Measurements from ENCODE around the gene SCN4B.
"Not testable (repeated sequence)": the region's sequence is repeated elsewhere in the genome, so short reads cannot be mapped to it uniquely, and the experiment has no call there.

Gene SCN4B
- 0 to 0.46 (median 0.06) reads per million in 9 experiments for total RNA-seq

GRCh38 chr11:118152552-118153471, at the start of gene SCN4B:
Gene SCN4B (minus strand): TSS chr11:118152823. CDS start chr11:118152673, 150 bp downstream.
- DNase-seq = no peak
- H3K36me3 Mint-ChIP-seq (ENCODE audit: insufficient read depth) = no peaks in the 10 kb centered on the region
- peaks cover 45 to 77% of the 10 kb centered on the region in 2 donors for H3K27me3 Mint-ChIP-seq
- H3K9me3 Mint-ChIP-seq = no peaks in the 10 kb centered on the region
- ATAC-seq (replicated peaks) = peak; percentile 57
- H3K27ac Mint-ChIP-seq = no peak within 1 kb of the TSS
- peaks cover 16 to 22% of the 10 kb centered on the region in 2 donors for H3K4me1 Mint-ChIP-seq (ENCODE audit: low read depth in 2 of 2)
- peak within 1 kb of the TSS; percentile 32 to 71 for H3K4me3 Mint-ChIP-seq

DNA sequence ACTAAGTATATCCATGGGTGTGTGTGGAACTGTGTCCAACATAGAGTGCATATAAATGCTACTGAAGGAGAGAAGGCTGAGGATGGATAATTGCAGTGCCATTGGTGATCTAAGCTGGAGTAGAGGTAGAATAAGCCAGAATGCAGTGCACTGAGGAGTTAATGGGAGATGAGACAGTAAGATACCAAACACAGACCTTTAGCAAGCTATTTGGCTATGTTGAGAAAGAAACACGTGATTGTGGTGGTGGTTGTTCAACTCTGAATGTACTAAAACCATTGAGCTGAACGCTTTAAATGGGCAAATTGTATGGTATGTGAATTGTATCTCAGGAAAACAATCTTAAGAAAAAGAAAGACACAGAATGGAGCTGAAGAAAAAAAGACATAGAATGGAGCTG, 49.3 kb upstream of the SCN4B start:
- H3K27ac Mint-ChIP-seq = no peak overlapping the region
- H3K4me3 Mint-ChIP-seq = no peak overlapping the region
- peaks cover 35% of the 10 kb centered on the region for H3K36me3 Mint-ChIP-seq (ENCODE audit: insufficient read depth)
- DNase-seq (no peak), ATAC-seq (replicated peaks) (peak; percentile 21)
- H3K4me1 Mint-ChIP-seq (ENCODE audit: low read depth in 2 of 2) = peaks cover 26 to 28% of the 10 kb centered on the region in 2 donors
- no peaks in the 10 kb centered on the region for H3K27me3 Mint-ChIP-seq
- H3K9me3 Mint-ChIP-seq = no peaks in the 10 kb centered on the region

- Mint-ChIP-seq H3K4me1 (ENCODE audit: low read depth in 2 of 2) (peaks cover 17 to 20% of the 10 kb centered on the region in 2 donors), H3K36me3 (ENCODE audit: insufficient read depth) (peaks cover 34% of the 10 kb centered on the region), H3K9me3 (no peaks in the 10 kb centered on the region), H3K27me3 (no peaks in the 10 kb centered on the region), H3K27ac (no peak overlapping the region), H3K4me3 (no peak overlapping the region)
- ATAC-seq (replicated peaks) = peak; percentile 66
- DNase-seq = peak in 2 of 3 experiments; percentile 27 to 32
Measured at GRCh38 chr11:118200901-118201680, 48.5 kb upstream of the SCN4B start.

DNA sequence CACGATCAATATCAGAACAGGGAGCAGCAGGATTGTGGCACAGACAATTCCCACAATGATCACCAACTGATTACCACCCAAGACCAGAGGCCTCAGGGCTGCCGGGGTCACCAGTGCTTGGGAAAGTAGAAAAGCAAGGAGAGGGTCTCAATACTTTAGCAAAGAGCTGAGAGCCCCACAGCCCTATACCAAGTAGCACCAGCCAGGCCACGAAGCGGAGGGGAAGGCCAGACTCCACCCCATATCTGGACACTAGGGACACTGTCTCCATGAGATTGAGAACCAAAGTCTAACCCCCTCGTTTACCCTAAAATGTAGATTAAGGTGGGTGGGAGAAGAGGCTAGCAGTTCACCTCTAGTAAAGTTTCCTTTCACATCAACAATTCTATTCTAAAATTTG, 47.9 kb upstream of the SCN4B start:
- H3K27me3 Mint-ChIP-seq = no peaks in the 10 kb centered on the region
- H3K4me3 Mint-ChIP-seq = no peak overlapping the region
- H3K27ac Mint-ChIP-seq = peak overlapping the region in 1 of 2 donors; percentile 72
- peaks cover 11 to 14% of the 10 kb centered on the region in 2 donors for H3K4me1 Mint-ChIP-seq (ENCODE audit: low read depth in 2 of 2)
- ATAC-seq (replicated peaks) (no peak), DNase-seq (no peak)
- peaks cover 32% of the 10 kb centered on the region for H3K36me3 Mint-ChIP-seq (ENCODE audit: insufficient read depth)
- no peaks in the 10 kb centered on the region for H3K9me3 Mint-ChIP-seq

DNA sequence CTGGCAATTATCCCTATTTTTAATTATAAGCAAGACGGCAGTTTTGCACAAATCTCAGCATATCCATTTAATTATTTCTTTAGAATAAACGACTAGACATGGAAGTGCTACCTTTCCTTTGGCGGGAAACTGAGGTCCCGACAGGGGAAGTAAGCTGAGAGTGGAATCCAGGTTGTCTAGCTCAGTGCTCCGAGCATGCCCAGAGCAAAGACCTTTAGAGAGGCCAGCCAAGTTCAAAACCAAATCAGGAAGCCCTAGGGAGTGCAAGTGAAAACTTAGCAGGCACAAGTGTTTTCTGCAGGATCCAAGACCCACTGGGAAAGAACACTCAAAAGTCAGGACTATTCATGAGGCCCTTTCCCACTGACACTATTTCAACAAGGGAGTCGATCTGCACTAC, 46.5 kb upstream of the SCN4B start:
- ATAC-seq (replicated peaks) = no peak
- H3K4me3 Mint-ChIP-seq = peak overlapping the region in 1 of 2 donors; percentile 15
- H3K27me3 Mint-ChIP-seq = no peaks in the 10 kb centered on the region
- DNase-seq = no peak
- peak overlapping the region in 1 of 2 donors; percentile 61 for H3K27ac Mint-ChIP-seq
- H3K36me3 Mint-ChIP-seq (ENCODE audit: insufficient read depth) = peaks cover 41% of the 10 kb centered on the region
- peaks cover 13% of the 10 kb centered on the region in 2 donors for H3K4me1 Mint-ChIP-seq (ENCODE audit: low read depth in 2 of 2)
- no peaks in the 10 kb centered on the region for H3K9me3 Mint-ChIP-seq

GRCh38 chr11:118198370-118198769, 45.7 kb upstream of the SCN4B start:
- Mint-ChIP-seq H3K27me3 (no peaks in the 10 kb centered on the region), H3K9me3 (no peaks in the 10 kb centered on the region), H3K27ac (peak overlapping the region; percentile 23 to 61), H3K4me3 (peak overlapping the region in 1 of 2 donors; percentile 15), H3K36me3 (ENCODE audit: insufficient read depth) (peaks cover 49% of the 10 kb centered on the region), H3K4me1 (ENCODE audit: low read depth in 2 of 2) (peaks cover 13% of the 10 kb centered on the region in 2 donors)
- ATAC-seq (replicated peaks) (peak; percentile 30), DNase-seq (peak; percentile 80 to 81 (median 80))

- peaks cover 57% of the 10 kb centered on the region for H3K36me3 Mint-ChIP-seq (ENCODE audit: insufficient read depth)
- ATAC-seq (replicated peaks) (no peak), DNase-seq (no peak)
Measured at GRCh38 chr11:118194835-118195627, 42.4 kb upstream of the SCN4B start.

DNA sequence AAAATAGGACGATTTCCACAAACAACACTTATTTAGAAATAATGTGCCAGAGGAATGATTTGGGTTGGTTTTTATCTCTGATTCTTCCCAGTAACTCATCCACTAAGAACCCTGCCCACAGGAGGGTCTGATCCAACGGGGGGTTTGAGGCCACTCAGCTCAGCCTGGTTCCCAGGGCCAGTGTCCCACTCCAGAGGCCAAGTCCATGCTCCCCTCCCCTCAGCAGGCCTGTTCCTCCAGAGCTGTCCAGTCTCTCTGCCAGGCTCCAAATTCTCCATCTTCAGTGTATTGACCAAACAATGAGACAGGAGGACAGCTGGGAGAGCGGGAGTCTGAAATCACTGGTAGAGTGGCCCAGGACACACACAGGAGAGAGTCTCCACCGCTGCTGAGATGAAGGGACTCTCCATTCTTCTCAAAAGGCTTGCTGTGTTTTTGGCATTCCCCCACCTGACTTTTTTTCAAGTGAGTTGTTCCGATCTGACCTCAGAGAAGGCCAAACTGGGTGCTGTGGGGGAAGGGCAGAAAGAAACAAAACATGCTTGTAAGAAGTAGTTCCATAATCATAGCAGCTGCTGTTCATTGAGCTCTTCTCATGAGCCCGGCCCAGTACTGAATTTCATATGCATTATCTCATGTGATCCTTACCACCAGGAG, 41.4 kb upstream of the SCN4B start:
- ATAC-seq (replicated peaks) = no peak
- H3K27ac Mint-ChIP-seq = no peak overlapping the region
- H3K27me3 Mint-ChIP-seq = peaks cover 10 to 15% of the 10 kb centered on the region in 2 donors
- H3K9me3 Mint-ChIP-seq = no peaks in the 10 kb centered on the region
- H3K4me3 Mint-ChIP-seq = no peak overlapping the region
- no peak for DNase-seq
- peaks cover 53% of the 10 kb centered on the region for H3K36me3 Mint-ChIP-seq (ENCODE audit: insufficient read depth)
- H3K4me1 Mint-ChIP-seq (ENCODE audit: low read depth in 2 of 2) = peaks cover 5 to 8% of the 10 kb centered on the region in 2 donors

More at GRCh38 chr11:118194835-118195627, 42.4 kb upstream of the SCN4B start:
- H3K27me3 Mint-ChIP-seq = peaks cover under 1 to 5% of the 10 kb centered on the region in 2 donors
- no peak overlapping the region for H3K4me3 Mint-ChIP-seq
- peaks cover 9 to 10% of the 10 kb centered on the region in 2 donors for H3K4me1 Mint-ChIP-seq (ENCODE audit: low read depth in 2 of 2)
- H3K9me3 Mint-ChIP-seq = no peaks in the 10 kb centered on the region
- peak overlapping the region in 1 of 2 donors; percentile 38 for H3K27ac Mint-ChIP-seq

DNA sequence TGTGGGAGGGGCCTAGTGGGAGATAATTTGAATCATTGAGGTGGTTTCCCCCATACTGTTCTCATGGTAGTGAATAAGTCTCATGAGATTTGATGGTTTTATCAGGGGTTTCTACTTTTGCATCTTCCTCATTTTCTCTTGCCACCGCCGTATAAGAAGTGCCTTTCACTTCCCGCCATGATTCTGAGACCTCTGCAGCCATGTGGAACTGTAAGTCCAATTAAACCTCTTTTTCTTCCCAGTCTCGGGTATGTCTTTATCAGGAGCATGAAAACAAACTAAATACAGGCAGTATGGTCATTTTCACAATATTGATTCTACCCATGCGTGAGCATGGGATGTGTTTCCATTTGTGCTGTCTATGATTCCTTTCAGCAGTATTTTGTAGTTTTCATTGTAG, 40.2 kb upstream of the SCN4B start:
- H3K4me1 Mint-ChIP-seq (ENCODE audit: low read depth in 2 of 2); DNase-seq; ATAC-seq (replicated peaks); H3K9me3 Mint-ChIP-seq; H3K4me3 Mint-ChIP-seq: not testable (repeated sequence)
- Mint-ChIP-seq H3K27me3 (peaks cover 10 to 16% of the 10 kb centered on the region in 2 donors), H3K27ac (peak overlapping the region in 1 of 2 donors; percentile 17), H3K36me3 (ENCODE audit: insufficient read depth) (peaks cover 43% of the 10 kb centered on the region)

DNA sequence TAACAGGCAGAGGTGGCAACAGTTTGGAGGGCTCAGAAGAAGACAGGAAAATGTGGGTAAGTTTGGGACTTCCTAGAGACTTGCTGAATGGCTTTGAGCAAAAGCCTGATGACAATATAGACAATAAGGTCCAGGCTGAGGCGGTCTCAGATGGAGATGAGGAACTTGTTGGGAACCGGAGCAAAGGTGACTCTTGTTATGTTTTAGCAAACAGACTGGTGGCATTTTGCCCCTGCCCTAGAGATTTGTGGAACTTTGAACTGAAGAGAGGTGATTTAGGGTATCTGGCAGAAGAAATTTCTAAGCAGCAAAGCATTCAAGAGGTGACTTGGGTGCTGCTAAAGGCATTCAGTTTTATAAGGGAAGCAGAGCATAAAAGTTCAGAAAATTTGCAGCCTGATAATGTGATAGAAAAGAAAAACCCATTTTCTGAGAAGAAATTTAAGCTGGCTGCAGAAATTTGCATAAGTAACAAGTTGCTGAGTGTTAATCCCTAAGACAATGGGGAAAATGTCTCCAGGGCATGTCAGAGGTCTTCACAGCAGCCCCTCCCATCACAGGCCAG, 38.4 kb upstream of the SCN4B start:
- H3K36me3 Mint-ChIP-seq (ENCODE audit: insufficient read depth) = peaks cover 30% of the 10 kb centered on the region
- not testable (repeated sequence) for H3K4me1 Mint-ChIP-seq (ENCODE audit: low read depth in 2 of 2); ATAC-seq (replicated peaks); H3K9me3 Mint-ChIP-seq; DNase-seq; H3K4me3 Mint-ChIP-seq
- peak overlapping the region in 1 of 2 donors; percentile 41 for H3K27ac Mint-ChIP-seq
- H3K27me3 Mint-ChIP-seq = peaks cover 22 to 23% of the 10 kb centered on the region in 2 donors

DNA sequence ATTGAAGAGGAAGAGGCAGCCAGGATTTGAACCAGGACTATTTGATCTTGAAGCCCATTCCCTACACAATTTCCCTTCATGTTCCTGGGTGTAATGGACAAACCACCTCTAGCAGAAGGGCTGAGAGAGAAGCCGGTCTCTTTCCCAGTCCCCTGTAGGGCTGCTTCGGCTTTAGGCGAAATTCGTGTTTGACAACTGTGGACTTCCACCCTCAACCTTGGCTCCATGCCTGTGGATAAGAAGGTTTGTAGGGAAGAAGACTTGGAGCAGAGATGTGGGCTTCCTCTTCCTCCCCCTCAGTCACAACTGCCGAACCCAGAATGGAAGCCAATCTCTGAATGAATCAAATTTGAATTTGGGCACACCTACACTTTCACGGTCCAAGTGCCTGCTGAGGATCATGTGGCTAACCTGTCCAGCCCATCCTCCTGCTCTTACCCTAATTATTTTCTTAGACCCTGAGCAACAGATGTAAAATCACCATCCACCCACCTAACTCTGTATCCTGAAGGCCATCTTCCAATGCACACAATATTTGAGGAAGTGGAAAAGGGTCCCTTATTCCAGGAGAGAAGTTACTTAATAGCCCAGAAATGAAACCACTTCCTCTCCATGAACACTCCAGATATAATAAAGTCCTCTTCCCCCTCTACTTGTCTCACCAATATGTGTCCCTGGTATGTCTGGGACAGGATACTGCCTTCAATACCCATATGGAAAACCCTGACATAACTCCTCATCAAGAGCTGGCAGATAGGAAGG, 33.9 kb upstream of the SCN4B start:
- Mint-ChIP-seq H3K4me1 (ENCODE audit: low read depth in 2 of 2) (no peaks in the 10 kb centered on the region), H3K27ac (no peak overlapping the region), H3K27me3 (peaks cover 23 to 27% of the 10 kb centered on the region in 2 donors), H3K36me3 (ENCODE audit: insufficient read depth) (no peaks in the 10 kb centered on the region), H3K4me3 (no peak overlapping the region), H3K9me3 (no peaks in the 10 kb centered on the region)
- ATAC-seq (replicated peaks) = no peak
- no peak for DNase-seq

Data from effector memory CD8-positive, alpha-beta T cell (primary cell).